Neural progenitor cell (in vitro differentiated cells): ENCODE results near the gene WIPF3.

Experiments used
- EZH2 ChIP-seq: fragments of 200-600 bp; sonication (generic); IDR thresholded peaks from 2 replicates; pipeline ENCODE4 v1.6.1; 2017; ENCODE audit warnings: antibody characterized with exemption, mild to moderate bottlenecking, moderate library complexity
- EZH2phosphoT487 ChIP-seq: fragments of 200-600 bp; sonication (generic); IDR thresholded peaks from 2 replicates; pipeline ENCODE4 v1.6.1; 2017; ENCODE audit warnings: antibody characterized with exemption
- TF ChIP-seq, protein P1 (sequence below): fragments of 200-600 bp; sonication (generic); IDR thresholded peaks from 2 replicates; pipeline ENCODE4 v1.5.1; 2017; ENCODE audit warnings: antibody characterized with exemption, mild to moderate bottlenecking

DNA sequence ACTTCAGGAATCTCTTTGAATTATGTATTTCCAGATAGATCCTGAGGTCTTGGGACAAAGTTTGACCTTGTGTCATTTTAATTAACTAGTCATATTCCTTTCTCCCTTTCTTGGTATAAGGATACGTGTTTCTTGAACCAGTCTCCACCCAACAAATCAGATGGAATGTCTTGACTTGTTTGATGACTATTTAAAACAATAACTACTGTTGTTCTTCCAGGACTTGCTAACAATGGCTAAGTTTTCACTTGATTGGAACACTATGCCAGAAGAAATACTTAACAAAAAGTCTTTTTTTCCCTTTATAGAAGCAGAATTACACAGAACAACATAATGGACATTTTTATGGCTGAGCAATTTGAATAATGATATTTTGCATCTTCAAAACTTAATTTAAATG, 43.0 kb upstream of the WIPF3 start:
- no peak for TF ChIP-seq EZH2phosphoT487
- TF ChIP-seq EZH2: no peak
- TF ChIP-seq, protein P1, sequence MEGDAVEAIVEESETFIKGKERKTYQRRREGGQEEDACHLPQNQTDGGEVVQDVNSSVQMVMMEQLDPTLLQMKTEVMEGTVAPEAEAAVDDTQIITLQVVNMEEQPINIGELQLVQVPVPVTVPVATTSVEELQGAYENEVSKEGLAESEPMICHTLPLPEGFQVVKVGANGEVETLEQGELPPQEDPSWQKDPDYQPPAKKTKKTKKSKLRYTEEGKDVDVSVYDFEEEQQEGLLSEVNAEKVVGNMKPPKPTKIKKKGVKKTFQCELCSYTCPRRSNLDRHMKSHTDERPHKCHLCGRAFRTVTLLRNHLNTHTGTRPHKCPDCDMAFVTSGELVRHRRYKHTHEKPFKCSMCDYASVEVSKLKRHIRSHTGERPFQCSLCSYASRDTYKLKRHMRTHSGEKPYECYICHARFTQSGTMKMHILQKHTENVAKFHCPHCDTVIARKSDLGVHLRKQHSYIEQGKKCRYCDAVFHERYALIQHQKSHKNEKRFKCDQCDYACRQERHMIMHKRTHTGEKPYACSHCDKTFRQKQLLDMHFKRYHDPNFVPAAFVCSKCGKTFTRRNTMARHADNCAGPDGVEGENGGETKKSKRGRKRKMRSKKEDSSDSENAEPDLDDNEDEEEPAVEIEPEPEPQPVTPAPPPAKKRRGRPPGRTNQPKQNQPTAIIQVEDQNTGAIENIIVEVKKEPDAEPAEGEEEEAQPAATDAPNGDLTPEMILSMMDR: no peak
